ENCODE measurements around the gene C1orf116. TPM values are rescaled to one million over a fixed set of nuclear protein-coding genes. Genes with fewer than 3 reads are reported as not detected.

C1orf116 gene
- total RNA-seq: 100 to 1,000 TPM in 1 of 4 donors, 10 to 100 TPM in 3; 52.8 to 173 (median 86.4) TPM

DNA sequence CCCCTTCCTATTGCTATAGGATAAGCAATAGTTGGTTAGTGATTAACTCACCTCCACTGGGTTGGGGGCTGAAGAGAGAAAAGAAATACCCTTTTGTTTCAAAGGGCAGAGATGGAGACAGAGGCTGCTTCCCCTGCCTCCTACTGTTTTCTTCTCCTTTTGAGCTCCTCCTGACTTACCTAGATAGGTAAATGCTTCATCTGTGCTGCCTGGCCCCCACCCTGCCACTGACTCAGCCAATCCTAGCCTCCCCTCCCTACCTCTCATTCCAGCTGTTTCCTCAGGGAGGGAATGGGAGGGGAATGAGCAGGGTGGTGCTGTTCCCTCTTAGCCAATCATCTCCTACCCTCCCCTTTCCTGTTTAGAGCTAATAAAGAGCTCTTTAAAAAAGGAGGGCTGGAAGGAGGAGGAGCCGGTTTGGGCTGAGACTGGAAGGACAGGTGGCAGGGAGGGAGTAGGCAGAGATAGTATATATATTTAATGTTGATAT lies at the start of gene C1orf116:
C1orf116 (minus strand) TSS at position 229 of the 490 bp plus-strand sequence. CDS start 5,158 bp downstream, outside the sequence.
- intact Hi-C loops (cut with DNase I): no loop called here
- H3K27me3 ChIP-seq: peaks cover 0 to 12% (median 0%) of the 10 kb centered on the region in 4 donors
- no peak for DNase-seq
- H3K4me3 ChIP-seq: peak within 1 kb of the TSS; percentile 48 to 55 (median 52)
- 0% methylated on average over 1 of the region's 1 CpG for WGBS, 2 donors
- peak within 1 kb of the TSS; percentile 85 to 98 (median 96) for H3K27ac ChIP-seq
- peaks cover 0 to 52% (median 0%) of the 10 kb centered on the region in 3 donors for H3K4me1 ChIP-seq
- peak in 3 of 4 donors; percentile 80 to 93 (median 91) for TF ChIP-seq POLR2A (IDR thresholded peaks at IDR 0.05)
- TF ChIP-seq, protein P1, sequence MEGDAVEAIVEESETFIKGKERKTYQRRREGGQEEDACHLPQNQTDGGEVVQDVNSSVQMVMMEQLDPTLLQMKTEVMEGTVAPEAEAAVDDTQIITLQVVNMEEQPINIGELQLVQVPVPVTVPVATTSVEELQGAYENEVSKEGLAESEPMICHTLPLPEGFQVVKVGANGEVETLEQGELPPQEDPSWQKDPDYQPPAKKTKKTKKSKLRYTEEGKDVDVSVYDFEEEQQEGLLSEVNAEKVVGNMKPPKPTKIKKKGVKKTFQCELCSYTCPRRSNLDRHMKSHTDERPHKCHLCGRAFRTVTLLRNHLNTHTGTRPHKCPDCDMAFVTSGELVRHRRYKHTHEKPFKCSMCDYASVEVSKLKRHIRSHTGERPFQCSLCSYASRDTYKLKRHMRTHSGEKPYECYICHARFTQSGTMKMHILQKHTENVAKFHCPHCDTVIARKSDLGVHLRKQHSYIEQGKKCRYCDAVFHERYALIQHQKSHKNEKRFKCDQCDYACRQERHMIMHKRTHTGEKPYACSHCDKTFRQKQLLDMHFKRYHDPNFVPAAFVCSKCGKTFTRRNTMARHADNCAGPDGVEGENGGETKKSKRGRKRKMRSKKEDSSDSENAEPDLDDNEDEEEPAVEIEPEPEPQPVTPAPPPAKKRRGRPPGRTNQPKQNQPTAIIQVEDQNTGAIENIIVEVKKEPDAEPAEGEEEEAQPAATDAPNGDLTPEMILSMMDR (IDR thresholded peaks at IDR 0.05): peak in 1 of 6 experiments; percentile 5
- H3K36me3 ChIP-seq: no peaks in the 10 kb centered on the region
- H3K9me3 ChIP-seq: no peaks in the 10 kb centered on the region

DNA sequence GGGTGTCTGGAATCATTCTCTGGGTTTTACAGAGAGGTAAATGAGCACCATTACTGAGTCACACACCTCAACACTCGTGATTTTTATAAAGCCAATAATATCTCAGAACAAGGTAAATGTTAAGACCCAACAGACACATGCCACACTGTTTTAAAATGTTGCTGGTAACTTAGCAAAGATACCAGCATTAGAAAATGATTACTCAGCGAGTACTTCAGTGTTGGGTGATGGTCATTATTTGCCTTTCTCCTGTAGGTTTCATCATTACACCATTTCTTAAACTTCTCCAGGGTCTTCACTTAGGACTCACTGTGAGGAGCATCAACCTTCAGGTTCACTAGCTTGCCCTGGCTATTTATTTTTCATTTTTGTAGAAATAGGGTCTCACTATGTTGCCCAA lies 49.2 kb upstream of the C1orf116 start:
- WGBS, 2 donors: 68 to 84% methylated on average over 2 of the region's 2 CpGs
- Histone ChIP-seq H3K27ac (no peak overlapping the region), H3K9me3 (no peaks in the 10 kb centered on the region), H3K27me3 (no peaks in the 10 kb centered on the region), H3K36me3 (peaks cover 0 to 11% (median 0%) of the 10 kb centered on the region in 3 donors), H3K4me1 (peaks cover 0 to 10% (median 0%) of the 10 kb centered on the region in 3 donors), H3K4me3 (no peak overlapping the region)
- TF ChIP-seq POLR2A (IDR thresholded peaks at IDR 0.05): no peak
- TF ChIP-seq, protein P1 (IDR thresholded peaks at IDR 0.05): no peak
- intact Hi-C loops (cut with DNase I): no loop called here
- DNase-seq: no peak

DNA sequence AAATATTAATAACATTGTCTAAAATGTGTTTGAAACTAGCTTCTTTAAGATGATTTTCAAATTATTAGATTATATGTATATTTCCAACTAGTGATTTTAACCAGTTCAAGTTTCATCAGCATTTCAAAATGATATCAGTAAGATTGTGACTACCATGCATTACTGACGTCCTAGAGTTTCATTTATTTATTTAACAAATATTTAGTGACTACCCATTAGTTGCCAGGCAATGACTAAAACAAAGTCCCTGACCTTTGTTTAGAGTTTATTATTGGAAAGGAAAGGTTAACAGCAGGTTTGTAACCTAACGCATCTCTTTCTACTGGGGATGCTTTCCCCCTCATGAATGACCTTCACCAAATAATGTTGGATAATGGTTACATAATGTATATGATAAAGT lies 48.5 kb upstream of the C1orf116 start:
- intact Hi-C loops (cut with DNase I): no loop called here
- Histone ChIP-seq H3K27me3 (no peaks in the 10 kb centered on the region), H3K9me3 (no peaks in the 10 kb centered on the region), H3K27ac (no peak overlapping the region), H3K4me3 (no peak overlapping the region), H3K4me1 (peaks cover 0 to 15% (median 0%) of the 10 kb centered on the region in 3 donors), H3K36me3 (peaks cover 0 to 11% (median 0%) of the 10 kb centered on the region in 3 donors)
- TF ChIP-seq, protein P1 (IDR thresholded peaks at IDR 0.05): no peak
- TF ChIP-seq POLR2A (IDR thresholded peaks at IDR 0.05): no peak
- 60 to 63% methylated on average over 2 of the region's 2 CpGs for WGBS, 2 donors
- no peak for DNase-seq

DNA sequence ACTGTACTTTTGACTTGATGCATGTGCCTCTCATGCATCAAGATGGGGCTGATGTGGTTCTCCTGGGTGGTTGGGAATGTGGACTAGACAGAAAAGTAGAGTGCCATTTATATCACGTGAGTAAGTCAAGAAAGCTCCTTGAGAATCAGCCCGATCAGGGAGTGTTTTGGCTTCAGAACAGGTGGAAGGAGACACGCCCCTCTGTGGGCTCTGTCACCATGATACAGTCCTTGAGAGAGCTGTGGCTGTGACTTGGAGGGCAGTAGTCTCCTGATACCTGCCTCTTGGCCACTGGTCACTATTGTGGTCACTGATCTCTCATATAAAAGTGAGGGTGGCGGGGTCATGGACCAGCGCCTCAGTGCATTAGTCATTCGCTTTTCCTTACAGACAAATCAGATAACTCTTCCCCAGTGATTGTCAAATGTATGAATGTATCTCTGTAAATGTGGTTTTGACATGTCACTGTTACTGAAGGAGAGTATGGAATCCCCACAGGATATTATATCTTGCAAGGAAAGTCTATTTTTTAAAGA lies 47.2 kb upstream of the C1orf116 start:
- no peak for TF ChIP-seq POLR2A (IDR thresholded peaks at IDR 0.05)
- TF ChIP-seq, protein P1 (IDR thresholded peaks at IDR 0.05): no peak
- 77 to 80% methylated on average over 5 to 6 of the region's 6 CpGs for WGBS, 2 donors

DNA sequence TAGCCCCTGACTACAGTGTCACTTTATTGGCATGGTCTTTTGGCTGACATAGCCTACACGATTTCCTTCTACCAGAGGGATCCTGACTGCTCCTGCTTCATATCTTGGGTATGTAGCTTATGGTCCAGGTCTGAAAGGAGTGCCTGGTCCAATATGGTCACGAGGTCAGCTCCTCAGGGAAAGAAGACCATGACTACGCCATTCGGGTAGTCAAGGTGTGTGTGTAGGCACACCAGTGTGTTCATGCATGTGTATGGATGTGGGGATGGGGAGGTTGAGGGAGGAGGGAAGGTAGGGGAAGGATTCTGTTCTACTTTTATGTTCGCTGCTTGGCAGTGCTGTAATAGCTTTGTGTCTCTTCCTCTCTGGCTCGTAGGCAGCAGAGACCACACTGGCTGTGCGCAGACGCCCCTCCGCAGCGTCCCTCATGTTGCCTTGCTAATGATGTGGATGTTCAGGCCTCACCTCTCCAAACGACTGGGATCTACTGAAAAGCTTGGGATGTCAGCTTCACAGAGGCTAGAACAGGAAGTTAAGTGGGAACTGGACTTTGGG lies 46.1 kb upstream of the C1orf116 start:
- Histone ChIP-seq H3K27ac (no peak overlapping the region), H3K27me3 (no peaks in the 10 kb centered on the region), H3K36me3 (peaks cover 0 to 11% (median 0%) of the 10 kb centered on the region in 3 donors), H3K9me3 (no peaks in the 10 kb centered on the region), H3K4me3 (no peak overlapping the region), H3K4me1 (peaks cover 0 to 32% (median 11%) of the 10 kb centered on the region in 3 donors)
- intact Hi-C loops (cut with DNase I): no loop called here
- TF ChIP-seq POLR2A (IDR thresholded peaks at IDR 0.05): no peak
- TF ChIP-seq, protein P1 (IDR thresholded peaks at IDR 0.05): no peak
- no peak for DNase-seq
- 72 to 79% methylated on average over 11 of the region's 11 CpGs for WGBS, 2 donors

More for the DNA sequence above, 47.2 kb upstream of the C1orf116 start:
- Histone ChIP-seq H3K36me3 (peaks cover 0 to 11% (median 0%) of the 10 kb centered on the region in 3 donors), H3K27ac (no peak overlapping the region), H3K27me3 (no peaks in the 10 kb centered on the region), H3K4me1 (peaks cover 0 to 21% (median 4%) of the 10 kb centered on the region in 3 donors), H3K9me3 (no peaks in the 10 kb centered on the region), H3K4me3 (no peak overlapping the region)
- DNase-seq: no peak
- intact Hi-C loops (cut with DNase I): no loop called here
